GM18873 (cell line): ENCODE results near the gene KARS1.

Experiments used
- ATAC-seq: cut with Tn5 transposase; IDR thresholded peaks from one replicate; pipeline ENCODE4 v1.9.1; 2021; ENCODE audit warnings: mild to moderate bottlenecking, moderate library complexity, moderate number of reproducible peaks; ENCODE audit not compliant: unreplicated experiment, low FRiP score

Gene KARS1

GRCh38 chr16:75589306-75589705 is 58.2 kb downstream of the KARS1 start:
- ATAC-seq: no peak

- no peak for ATAC-seq
Observed at GRCh38 chr16:75588716-75589115, 58.7 kb downstream of the KARS1 start.

- no peak for ATAC-seq
Observed at GRCh38 chr16:75584108-75584507, 63.4 kb downstream of the KARS1 start.

- no peak for ATAC-seq
Observed at GRCh38 chr16:75579281-75579834, 68.1 kb downstream of the KARS1 start.

GRCh38 chr16:75578725-75579124 is 68.7 kb downstream of the KARS1 start:
- ATAC-seq: no peak

- no peak for ATAC-seq
Observed at GRCh38 chr16:75578212-75578611, 69.3 kb downstream of the KARS1 start.
